NCI-H2196 treated with DMSO at 0.1 percent for 48 hours (cell line): ENCODE results near the gene ESF1.
"Not testable (repeated sequence)": the region's sequence is repeated elsewhere in the genome, so short reads cannot be mapped to it uniquely, and the experiment has no call there.

Experiments
- DNase-seq: peaks from one replicate; lab custom pipeline; 2025; ENCODE audit not compliant: unreplicated experiment; lab: John Stamatoyannopoulos, UW

Gene ESF1

DNA sequence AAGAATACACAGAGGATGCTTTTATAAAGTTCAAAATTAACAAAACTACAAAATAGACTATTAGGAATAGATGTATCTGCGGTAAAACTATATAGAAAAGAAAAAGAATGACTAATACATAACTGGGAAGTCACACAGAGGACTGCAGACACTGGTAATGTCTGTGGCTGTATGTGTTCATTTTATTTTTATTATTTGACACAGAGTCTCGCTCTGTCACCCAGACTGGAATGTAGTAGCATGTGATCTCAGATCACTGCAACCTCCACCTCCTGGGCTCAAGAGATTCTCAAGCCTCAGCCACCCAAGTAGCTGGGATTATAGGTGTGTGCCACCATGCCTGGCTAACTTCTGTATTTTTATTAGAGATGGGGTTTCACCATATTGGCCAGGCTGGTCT, 38.9 kb downstream of the ESF1 start:
- no peak for DNase-seq

- no peak for DNase-seq
These were observed 40.4 kb downstream of the ESF1 start for GRCh38 chr20:13744352-13744751.

GRCh38 chr20:13741879-13742278, 42.8 kb downstream of the ESF1 start:
- DNase-seq: no peak

DNA sequence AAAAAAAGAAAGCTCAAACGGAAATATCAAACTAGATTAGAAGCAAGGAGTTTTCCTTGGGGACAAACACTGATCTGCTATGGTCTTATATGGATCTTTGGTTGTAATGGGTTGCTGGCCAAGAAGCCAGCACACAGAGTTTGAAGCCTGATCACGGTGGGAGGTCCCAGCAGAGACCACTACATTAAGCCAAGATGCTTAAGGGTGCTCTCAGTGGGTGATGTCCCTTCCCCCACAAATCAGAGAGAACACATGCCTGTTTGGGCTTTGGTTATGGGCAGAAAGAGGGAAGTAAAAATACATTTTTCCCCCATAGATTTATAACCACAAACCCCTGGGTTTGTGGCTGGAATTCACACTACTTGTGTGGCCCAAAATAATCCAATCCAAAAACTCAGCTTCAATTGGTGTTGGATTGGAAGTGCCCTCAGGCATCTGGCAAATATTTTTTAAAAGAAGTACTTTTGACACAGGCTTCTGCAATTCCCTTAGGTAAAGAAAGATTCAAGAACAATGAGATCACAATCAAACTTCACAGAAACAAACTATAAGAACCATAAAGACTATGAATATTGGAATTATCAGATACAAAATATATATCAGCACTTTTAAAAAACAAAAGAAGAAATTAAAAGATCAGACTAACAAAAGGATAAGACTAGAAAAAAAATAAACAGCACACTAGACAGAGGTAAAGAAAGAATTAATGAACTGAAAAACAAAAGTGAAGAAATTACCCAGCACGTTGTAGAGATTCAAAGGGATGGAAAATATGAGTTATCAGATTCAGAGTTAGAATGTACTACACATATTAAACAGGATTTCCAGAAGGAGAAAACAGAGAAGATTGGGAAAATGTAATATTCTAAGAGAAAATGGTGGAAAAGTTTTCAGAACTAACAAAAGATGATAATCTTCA, 44.7 kb downstream of the ESF1 start:
- DNase-seq: no peak

DNA sequence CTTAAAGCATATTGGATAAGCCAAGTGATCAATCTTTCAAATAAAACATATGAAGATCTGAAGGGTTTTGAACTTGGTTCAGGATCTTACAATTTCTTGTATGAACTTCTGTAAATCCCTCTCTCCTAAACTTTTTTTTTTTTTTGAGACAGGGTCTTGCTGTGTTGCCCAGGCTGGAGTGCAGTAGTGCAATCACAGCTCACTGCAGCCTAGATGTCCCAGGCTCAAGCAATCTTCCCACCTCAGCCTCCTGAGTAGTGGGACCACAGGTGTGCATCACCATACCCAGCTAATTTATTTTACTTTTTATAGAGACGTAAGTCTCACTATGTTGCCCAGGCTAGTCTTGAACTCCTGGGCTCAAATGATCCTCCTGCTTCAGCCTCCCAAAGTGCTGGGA, 46.5 kb downstream of the ESF1 start:
- DNase-seq: not testable (repeated sequence)

DNA sequence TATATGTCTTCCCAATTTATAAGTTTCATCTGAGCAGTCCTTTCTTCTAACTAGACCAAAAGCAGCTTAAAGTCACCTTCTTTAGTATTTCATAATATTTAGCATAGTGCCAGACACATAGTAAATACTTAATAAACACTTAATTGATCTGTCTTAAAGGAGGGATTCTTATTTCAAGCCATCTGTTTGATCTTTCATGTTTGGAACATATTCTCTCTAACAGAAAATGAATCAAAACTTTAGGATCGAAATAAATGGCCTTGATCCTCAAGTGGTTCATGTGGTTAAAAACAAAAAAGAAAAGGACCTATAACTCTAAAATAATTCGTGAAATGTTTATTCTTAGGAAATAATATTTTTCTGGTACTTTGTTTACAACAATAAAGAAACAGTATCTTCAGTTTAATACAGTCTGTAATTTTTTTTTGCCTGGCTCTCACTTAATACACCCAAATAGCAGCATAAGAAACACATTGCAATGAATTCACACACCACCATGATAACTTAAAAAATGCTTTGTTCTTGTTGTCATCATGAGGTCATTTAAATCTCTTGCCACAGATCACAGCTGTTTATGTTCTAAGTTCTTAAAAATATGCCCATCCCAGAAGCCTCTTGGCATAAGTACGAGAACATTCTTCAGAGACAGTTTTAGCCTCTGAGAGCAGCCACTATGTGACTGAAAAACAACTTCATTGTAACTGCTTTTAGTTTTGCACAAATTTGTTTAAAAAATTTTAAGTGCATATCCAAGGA, 48.1 kb downstream of the ESF1 start:
- no peak for DNase-seq

GRCh38 chr20:13735826-13736225, 48.9 kb downstream of the ESF1 start:
- DNase-seq: no peak

DNA sequence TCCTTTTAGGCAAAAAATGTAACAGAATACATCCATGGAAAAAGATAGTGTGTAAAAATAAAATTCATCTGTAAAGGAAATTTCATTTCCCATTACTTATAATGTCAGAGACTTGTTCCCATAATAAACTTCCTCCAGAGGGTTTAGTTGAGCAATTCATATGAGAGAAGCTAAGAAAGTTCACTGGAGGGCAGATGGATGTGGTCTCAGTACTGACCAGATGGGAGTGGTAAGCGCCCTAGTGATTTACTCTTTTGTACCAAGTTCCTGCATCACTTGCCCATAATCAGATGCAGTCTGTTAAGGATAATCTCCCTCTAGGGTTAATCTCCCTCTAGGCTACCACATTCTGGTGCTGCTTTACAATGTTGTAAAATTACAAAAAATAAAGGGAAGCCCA, 61.7 kb downstream of the ESF1 start:
- DNase-seq: no peak

GRCh38 chr20:13718171-13718570, 66.5 kb downstream of the ESF1 start:
- no peak for DNase-seq

DNA sequence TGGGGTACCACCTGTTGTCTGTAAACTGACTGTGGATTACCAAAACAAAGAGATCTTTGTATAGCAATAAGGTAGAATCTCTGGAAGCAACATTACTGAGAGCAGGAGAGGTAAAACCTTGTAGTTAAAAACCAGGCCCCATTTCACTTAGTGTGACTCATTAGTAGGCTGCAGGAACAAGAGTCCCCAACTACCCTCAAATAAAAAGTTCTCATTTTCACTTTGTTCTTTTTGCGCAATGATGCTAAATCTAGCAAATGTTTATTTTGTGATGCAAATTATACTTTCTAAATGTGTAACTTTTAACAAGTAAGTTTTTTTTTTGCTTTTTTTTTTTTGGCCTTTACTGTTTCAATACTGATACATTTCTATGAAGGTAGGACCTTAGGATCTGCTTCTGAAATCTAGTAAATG, 67.1 kb downstream of the ESF1 start:
- no peak for DNase-seq

DNA sequence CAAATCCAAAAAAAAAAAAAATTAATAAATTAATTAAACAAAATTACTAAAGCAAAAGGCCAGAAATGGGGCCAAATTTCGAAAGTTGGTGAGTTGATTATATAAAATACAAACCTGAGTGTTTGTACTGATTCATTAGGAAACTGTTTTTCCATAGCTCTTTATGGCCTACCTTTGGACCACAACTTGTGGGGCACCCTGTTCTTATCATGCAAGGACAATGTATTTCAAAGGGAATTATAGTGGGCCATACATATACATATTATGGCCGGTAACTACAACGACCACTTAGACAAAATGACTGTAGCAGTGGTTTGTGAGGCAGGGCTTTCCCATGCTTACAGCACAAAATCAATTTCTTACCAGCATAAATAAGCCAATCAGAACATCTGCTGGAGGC, 69.5 kb downstream of the ESF1 start:
- DNase-seq: no peak

GRCh38 chr20:13708234-13708633, 76.5 kb downstream of the ESF1 start:
- DNase-seq: no peak

GRCh38 chr20:13703265-13703664, 81.5 kb downstream of the ESF1 start:
- no peak for DNase-seq

GRCh38 chr20:13701486-13701885, 83.2 kb downstream of the ESF1 start:
- no peak for DNase-seq

- no peak for DNase-seq
These were observed 84.0 kb downstream of the ESF1 start for GRCh38 chr20:13700761-13701160.

DNA sequence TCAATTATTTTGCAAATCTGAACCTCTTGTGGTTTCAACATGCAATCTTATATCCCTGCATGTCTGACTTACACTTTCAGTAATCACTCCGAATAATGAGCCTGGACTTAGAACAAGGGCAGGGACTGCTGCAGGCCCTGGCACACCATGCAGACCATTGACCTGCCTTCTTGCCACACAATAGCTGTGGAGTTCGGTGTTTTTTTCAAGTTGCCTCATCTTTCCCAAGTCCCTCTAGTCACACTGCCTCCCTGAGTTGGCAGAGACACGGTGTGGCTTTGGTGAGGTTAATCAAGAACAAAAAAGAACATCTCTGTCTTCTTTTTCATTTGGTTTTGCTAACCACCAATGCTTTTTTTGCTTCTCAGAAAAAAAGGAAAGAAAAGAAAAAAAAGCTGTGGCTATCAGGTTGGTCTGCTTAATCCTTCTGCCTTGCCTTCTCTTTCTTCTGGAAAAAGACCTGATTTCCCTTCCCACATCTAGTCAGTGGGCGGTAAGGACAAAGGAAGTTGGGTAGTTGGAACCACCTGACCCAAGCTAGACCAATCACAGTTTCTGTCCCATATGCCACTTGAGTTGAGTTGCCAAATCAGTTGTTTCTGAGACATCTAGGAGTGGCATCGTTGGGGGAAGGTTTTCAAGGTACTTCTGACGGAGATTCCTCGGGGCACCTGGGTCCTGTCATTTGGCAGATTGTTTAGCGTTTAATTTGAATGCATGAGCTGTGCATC, 90.1 kb downstream of the ESF1 start:
- no peak for DNase-seq

- no peak for DNase-seq
These were observed 91.7 kb downstream of the ESF1 start for GRCh38 chr20:13692802-13693736.

DNA sequence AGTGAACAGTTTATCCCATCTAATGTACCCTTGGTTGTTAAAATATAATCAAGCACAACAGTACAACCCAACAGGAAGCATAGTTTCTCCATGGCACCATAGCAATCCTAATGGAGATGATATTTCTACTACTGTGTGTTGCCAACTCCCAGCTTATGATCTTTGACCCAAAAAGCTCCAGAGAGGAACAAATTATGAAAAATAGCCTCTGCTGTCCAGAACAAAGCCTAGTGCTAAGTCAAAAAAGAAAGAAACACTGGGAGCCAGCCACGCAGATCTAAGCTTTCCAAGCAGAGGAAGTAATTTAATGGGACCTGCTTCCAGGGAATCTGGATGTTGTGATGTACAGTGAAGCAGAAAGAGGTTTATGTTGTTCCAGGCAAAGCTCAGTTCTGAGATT, 93.8 kb downstream of the ESF1 start:
- DNase-seq: no peak

DNA sequence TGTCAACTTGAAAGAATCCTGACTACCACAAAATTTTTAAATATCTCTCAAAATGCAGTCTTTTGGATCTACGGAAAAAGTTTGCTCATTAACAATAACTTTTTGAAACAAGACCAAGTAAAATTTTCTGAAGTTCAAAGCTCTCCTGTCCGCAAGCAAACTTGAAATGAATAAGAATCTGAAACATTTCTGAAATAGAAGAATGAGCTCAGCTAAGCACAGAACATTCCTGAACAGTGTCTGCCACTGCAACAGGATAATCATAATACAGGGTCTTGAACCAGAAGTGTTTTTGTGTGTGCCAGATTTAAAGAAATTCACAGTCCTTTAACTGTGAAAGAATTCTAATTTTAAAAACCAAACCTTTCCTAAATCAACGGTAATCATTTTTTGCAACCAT, 96.9 kb downstream of the ESF1 start:
- no peak for DNase-seq

- DNase-seq: no peak
These were observed 99.1 kb downstream of the ESF1 start for GRCh38 chr20:13685623-13686022.
